Measurements from ENCODE around the gene NUP54.

NUP54 gene

GRCh38 chr4:76116821-76117220 is 31.4 kb downstream of the NUP54 start:
- Histone ChIP-seq H3K9me3 (ENCODE audit: control insufficient read depth, insufficient read depth, low read length) (no peaks in the 10 kb centered on the region), H4K20me1 (ENCODE audit: control insufficient read depth, insufficient read depth, low read depth, low read length) (no peaks in the 10 kb centered on the region), H3K27me3 (ENCODE audit: control insufficient read depth, low read length) (no peaks in the 10 kb centered on the region), H3F3A (ENCODE audit: control insufficient read depth, insufficient read depth) (0 out of 2 replicates have a peak, but pooled peaks cover 8% of the 10 kb centered on the region), H3K36me3 (ENCODE audit: control insufficient read depth, low read length) (peaks cover 79% of the 10 kb centered on the region), H3K79me2 (ENCODE audit: control insufficient read depth, low read length) (no peaks in the 10 kb centered on the region), H3K4me2 (ENCODE audit: low read length) (no peak overlapping the region), H3K9me2 (replicated peaks; ENCODE audit: control insufficient read depth, low read length) (no peaks in the 10 kb centered on the region), H3K27ac (ENCODE audit: low read depth, low read length) (no peak overlapping the region), H3K4me1 (ENCODE audit: control insufficient read depth, low read length) (no peaks in the 10 kb centered on the region), H3K4me3 (ENCODE audit: low read length) (no peak overlapping the region)
- TF ChIP-seq CTCF (IDR thresholded peaks at IDR 0.05; ENCODE audit: low read depth, low read length, poor library complexity, severe bottlenecking), result no peak
- no peak for TF ChIP-seq EZH2phosphoT487 (IDR thresholded peaks at IDR 0.05; ENCODE audit: borderline replicate concordance, low read length)

GRCh38 chr4:76108467-76109181 is 39.6 kb downstream of the NUP54 start:
- no peaks in the 10 kb centered on the region for H3K4me1 ChIP-seq (ENCODE audit: control insufficient read depth, low read length)
- H4K20me1 ChIP-seq (ENCODE audit: control insufficient read depth, insufficient read depth, low read depth, low read length), result no peaks in the 10 kb centered on the region

GRCh38 chr4:76106442-76106841 is 41.8 kb downstream of the NUP54 start:
- Histone ChIP-seq H3K4me2 (ENCODE audit: low read length) (no peak overlapping the region), H3K9me2 (replicated peaks; ENCODE audit: control insufficient read depth, low read length) (no peaks in the 10 kb centered on the region), H3K27ac (ENCODE audit: low read depth, low read length) (no peak overlapping the region), H3K4me1 (ENCODE audit: control insufficient read depth, low read length) (no peaks in the 10 kb centered on the region), H3K79me2 (ENCODE audit: control insufficient read depth, low read length) (no peaks in the 10 kb centered on the region), H3K27me3 (ENCODE audit: control insufficient read depth, low read length) (no peaks in the 10 kb centered on the region), H3K36me3 (ENCODE audit: control insufficient read depth, low read length) (no peaks in the 10 kb centered on the region), H4K20me1 (ENCODE audit: control insufficient read depth, insufficient read depth, low read depth, low read length) (no peaks in the 10 kb centered on the region), H3K9me3 (ENCODE audit: control insufficient read depth, insufficient read depth, low read length) (no peaks in the 10 kb centered on the region), H3K4me3 (ENCODE audit: low read length) (no peak overlapping the region), H3F3A (ENCODE audit: control insufficient read depth, insufficient read depth) (no peaks in the 10 kb centered on the region)
- TF ChIP-seq CTCF (IDR thresholded peaks at IDR 0.05; ENCODE audit: low read depth, low read length, poor library complexity, severe bottlenecking), result no peak
- TF ChIP-seq EZH2phosphoT487 (IDR thresholded peaks at IDR 0.05; ENCODE audit: borderline replicate concordance, low read length), result no peak

More at GRCh38 chr4:76108467-76109181, 39.6 kb downstream of the NUP54 start:
- Histone ChIP-seq H3K4me2 (ENCODE audit: low read length) (no peak overlapping the region), H3K9me2 (replicated peaks; ENCODE audit: control insufficient read depth, low read length) (no peaks in the 10 kb centered on the region), H3K27ac (ENCODE audit: low read depth, low read length) (no peak overlapping the region), H3K79me2 (ENCODE audit: control insufficient read depth, low read length) (no peaks in the 10 kb centered on the region), H3K4me3 (ENCODE audit: low read length) (no peak overlapping the region), H3K27me3 (ENCODE audit: control insufficient read depth, low read length) (no peaks in the 10 kb centered on the region), H3K36me3 (ENCODE audit: control insufficient read depth, low read length) (peaks cover 16% of the 10 kb centered on the region), H3K9me3 (ENCODE audit: control insufficient read depth, insufficient read depth, low read length) (no peaks in the 10 kb centered on the region), H3F3A (ENCODE audit: control insufficient read depth, insufficient read depth) (0 out of 2 replicates have a peak, but pooled peaks cover 5% of the 10 kb centered on the region)
- TF ChIP-seq EZH2phosphoT487 (IDR thresholded peaks at IDR 0.05; ENCODE audit: borderline replicate concordance, low read length) (no peak), CTCF (IDR thresholded peaks at IDR 0.05; ENCODE audit: low read depth, low read length, poor library complexity, severe bottlenecking) (peak; percentile 39)

All from DOHH2 (cell line).